Measurements from ENCODE around the gene CA5B. TPM values are rescaled to one million over a fixed set of nuclear protein-coding genes. Genes with fewer than 3 reads are reported as not detected.
"Not testable (repeated sequence)": the region's sequence is repeated elsewhere in the genome, so short reads cannot be mapped to it uniquely, and the experiment has no call there.

CA5B gene
- total RNA-seq, 1 experiment from 2014 or later = 6.4 TPM

- H3K4me3 Mint-ChIP-seq (ENCODE audit: low read depth, unreplicated experiment) = peak overlapping the region; percentile 81
- H3K9me3 Mint-ChIP-seq (ENCODE audit: low read depth, unreplicated experiment) = no peaks in the 10 kb centered on the region
- H3K27me3 Mint-ChIP-seq (ENCODE audit: unreplicated experiment) = no peaks in the 10 kb centered on the region
- no TSS peak for BruUV-seq (replicated peaks)
- H3K36me3 Mint-ChIP-seq (ENCODE audit: insufficient read depth, unreplicated experiment) = peaks cover 9% of the 10 kb centered on the region
- intact Hi-C loops (cut with micrococcal nuclease; ENCODE audit: unreplicated experiment) = no loop called here
- DNase-seq = no peak
- peaks cover 10% of the 10 kb centered on the region for H3K4me1 Mint-ChIP-seq (ENCODE audit: low read depth, unreplicated experiment)
- TF ChIP-seq CTCF (IDR thresholded peaks at IDR 0.05; ENCODE audit: unreplicated experiment) = no peak
- peak overlapping the region; percentile 57 for H3K27ac Mint-ChIP-seq (ENCODE audit: unreplicated experiment)
- CTCF ChIA-PET = interaction anchor here (1.0 kb wide), 2 partner anchors 12 to 386 kb away, joined by 3 read pairs; no protein-coding TSS in a partner anchor
Measured at GRCh38 chrX:15737190-15737958, 696 bp upstream of the CA5B start.

- DNase-seq = no peak
- CTCF ChIA-PET = no interaction called here
- TF ChIP-seq CTCF (IDR thresholded peaks at IDR 0.05; ENCODE audit: unreplicated experiment) = no peak
- no TSS peak for BruUV-seq (replicated peaks)
- no peaks in the 10 kb centered on the region for H3K9me3 Mint-ChIP-seq (ENCODE audit: low read depth, unreplicated experiment)
- H3K4me1 Mint-ChIP-seq (ENCODE audit: low read depth, unreplicated experiment) = peaks cover 10% of the 10 kb centered on the region
- no peaks in the 10 kb centered on the region for H3K27me3 Mint-ChIP-seq (ENCODE audit: unreplicated experiment)
- H3K4me3 Mint-ChIP-seq (ENCODE audit: low read depth, unreplicated experiment) = no peak overlapping the region
- peaks cover 9% of the 10 kb centered on the region for H3K36me3 Mint-ChIP-seq (ENCODE audit: insufficient read depth, unreplicated experiment)
- intact Hi-C loops (cut with micrococcal nuclease; ENCODE audit: unreplicated experiment) = no loop called here
- H3K27ac Mint-ChIP-seq (ENCODE audit: unreplicated experiment) = no peak overlapping the region
Measured at GRCh38 chrX:15739886-15740285, 1.8 kb downstream of the CA5B start.

- intact Hi-C loops (cut with micrococcal nuclease; ENCODE audit: unreplicated experiment) = no loop called here
- no peaks in the 10 kb centered on the region for H3K27me3 Mint-ChIP-seq (ENCODE audit: unreplicated experiment)
- no peaks in the 10 kb centered on the region for H3K9me3 Mint-ChIP-seq (ENCODE audit: low read depth, unreplicated experiment)
- no TSS peak for BruUV-seq (replicated peaks)
- no peaks in the 10 kb centered on the region for H3K36me3 Mint-ChIP-seq (ENCODE audit: insufficient read depth, unreplicated experiment)
- no peak for TF ChIP-seq CTCF (IDR thresholded peaks at IDR 0.05; ENCODE audit: unreplicated experiment)
- H3K27ac Mint-ChIP-seq (ENCODE audit: unreplicated experiment) = no peak overlapping the region
- CTCF ChIA-PET = no interaction called here
- H3K4me1 Mint-ChIP-seq (ENCODE audit: low read depth, unreplicated experiment) = peaks cover 8% of the 10 kb centered on the region
- no peak for DNase-seq
- no peak overlapping the region for H3K4me3 Mint-ChIP-seq (ENCODE audit: low read depth, unreplicated experiment)
Measured at GRCh38 chrX:15744181-15744867, 6.3 kb downstream of the CA5B start.

DNA sequence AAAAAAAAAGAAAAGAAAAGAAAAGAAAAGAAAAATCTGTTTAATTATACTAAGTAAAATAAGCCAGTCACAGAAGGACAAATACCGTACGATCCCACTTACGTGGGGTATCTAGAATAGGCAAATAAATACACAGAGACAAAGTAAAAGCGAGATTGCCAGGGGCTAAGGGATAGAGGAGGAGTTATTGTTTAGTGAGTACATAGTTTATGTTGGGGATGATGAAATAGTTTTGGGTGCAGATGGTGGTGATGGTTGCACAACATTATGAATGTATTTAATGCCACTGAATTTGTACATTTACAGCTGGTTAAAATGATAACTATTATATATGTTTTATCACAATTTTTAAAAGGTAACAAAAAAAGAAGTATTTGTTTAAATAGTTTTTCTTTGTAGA is 7.1 kb downstream of the CA5B start:
- CTCF ChIA-PET = interaction anchor here (0.7 kb wide), 1 partner anchor 1916 kb away, joined by 5 read pairs; no protein-coding TSS in a partner anchor
- intact Hi-C loops (cut with micrococcal nuclease; ENCODE audit: unreplicated experiment) = no loop called here
- TF ChIP-seq CTCF (IDR thresholded peaks at IDR 0.05; ENCODE audit: unreplicated experiment) = no peak
- peaks cover 8% of the 10 kb centered on the region for H3K4me1 Mint-ChIP-seq (ENCODE audit: low read depth, unreplicated experiment)
- no peaks in the 10 kb centered on the region for H3K9me3 Mint-ChIP-seq (ENCODE audit: low read depth, unreplicated experiment)
- no peaks in the 10 kb centered on the region for H3K36me3 Mint-ChIP-seq (ENCODE audit: insufficient read depth, unreplicated experiment)
- H3K27ac Mint-ChIP-seq (ENCODE audit: unreplicated experiment) = no peak overlapping the region
- no peaks in the 10 kb centered on the region for H3K27me3 Mint-ChIP-seq (ENCODE audit: unreplicated experiment)
- no peak overlapping the region for H3K4me3 Mint-ChIP-seq (ENCODE audit: low read depth, unreplicated experiment)
- DNase-seq = no peak
- no TSS peak for BruUV-seq (replicated peaks)

- H3K27me3 Mint-ChIP-seq (ENCODE audit: unreplicated experiment); H3K36me3 Mint-ChIP-seq (ENCODE audit: insufficient read depth, unreplicated experiment); H3K9me3 Mint-ChIP-seq (ENCODE audit: low read depth, unreplicated experiment); H3K4me3 Mint-ChIP-seq (ENCODE audit: low read depth, unreplicated experiment); H3K4me1 Mint-ChIP-seq (ENCODE audit: low read depth, unreplicated experiment); DNase-seq; intact Hi-C loops (cut with micrococcal nuclease; ENCODE audit: unreplicated experiment); H3K27ac Mint-ChIP-seq (ENCODE audit: unreplicated experiment); CTCF ChIA-PET; BruUV-seq (replicated peaks): not testable (repeated sequence)
Measured at GRCh38 chrX:15746651-15747050, 8.6 kb downstream of the CA5B start.

Measured in Calu3 (cell line).